ENCODE data around the gene ALKBH5. TPM values are rescaled to one million over a fixed set of nuclear protein-coding genes. Genes with fewer than 3 reads are reported as not detected.

ALKBH5 gene
- total RNA-seq, 2 experiments from 2014 or later = 111 to 126 TPM

- no peaks in the 10 kb centered on the region for H3K9me3 Mint-ChIP-seq (ENCODE audit: low read depth)
- ATAC-seq (peak; percentile 24), DNase-seq (no peak)
- no peak overlapping the region for H3K4me3 Mint-ChIP-seq
- no peaks in the 10 kb centered on the region for H3K27me3 Mint-ChIP-seq
- H3K27ac Mint-ChIP-seq = no peak overlapping the region
- H3K4me1 Mint-ChIP-seq = peaks cover 2% of the 10 kb centered on the region
- no peaks in the 10 kb centered on the region for H3K36me3 Mint-ChIP-seq
- CTCF ChIA-PET = no interaction called here
Observed at GRCh38 chr17:18235743-18236256, 52.2 kb downstream of the ALKBH5 start.

- no peaks in the 10 kb centered on the region for H3K9me3 Mint-ChIP-seq (ENCODE audit: low read depth)
- no peak overlapping the region for H3K4me3 Mint-ChIP-seq
- no peaks in the 10 kb centered on the region for H3K27me3 Mint-ChIP-seq
- H3K27ac Mint-ChIP-seq = no peak overlapping the region
- DNase-seq (no peak), ATAC-seq (no peak)
- peaks cover 2% of the 10 kb centered on the region for H3K4me1 Mint-ChIP-seq
- CTCF ChIA-PET = no interaction called here
- no peaks in the 10 kb centered on the region for H3K36me3 Mint-ChIP-seq
Observed at GRCh38 chr17:18236494-18236893, 52.9 kb downstream of the ALKBH5 start.

- no peak overlapping the region for H3K4me3 Mint-ChIP-seq
- no peak for ATAC-seq
- no peaks in the 10 kb centered on the region for H3K27me3 Mint-ChIP-seq
Observed at GRCh38 chr17:18237461-18237860, 53.8 kb downstream of the ALKBH5 start.

GRCh38 chr17:18238299-18238698 is 54.7 kb downstream of the ALKBH5 start:
- Mint-ChIP-seq H3K36me3 (no peaks in the 10 kb centered on the region), H3K4me3 (no peak overlapping the region), H3K27ac (no peak overlapping the region), H3K4me1 (peaks cover 2% of the 10 kb centered on the region), H3K27me3 (no peaks in the 10 kb centered on the region), H3K9me3 (ENCODE audit: low read depth) (no peaks in the 10 kb centered on the region)
- DNase-seq = no peak
- no peak for ATAC-seq
- CTCF ChIA-PET = no interaction called here

More at GRCh38 chr17:18237461-18237860, 53.8 kb downstream of the ALKBH5 start:
- Mint-ChIP-seq H3K36me3 (no peaks in the 10 kb centered on the region), H3K27ac (no peak overlapping the region), H3K4me1 (peaks cover 2% of the 10 kb centered on the region), H3K9me3 (ENCODE audit: low read depth) (no peaks in the 10 kb centered on the region)
- no peak for DNase-seq
- CTCF ChIA-PET = no interaction called here

- Mint-ChIP-seq H3K36me3 (peaks cover 3% of the 10 kb centered on the region), H3K4me3 (no peak overlapping the region), H3K27ac (no peak overlapping the region), H3K4me1 (no peaks in the 10 kb centered on the region), H3K27me3 (no peaks in the 10 kb centered on the region), H3K9me3 (ENCODE audit: low read depth) (no peaks in the 10 kb centered on the region)
- CTCF ChIA-PET = no interaction called here
- ATAC-seq (no peak), DNase-seq (no peak)
Observed at GRCh38 chr17:18240449-18240848, 56.8 kb downstream of the ALKBH5 start.

- Mint-ChIP-seq H3K4me3 (no peak overlapping the region), H3K27me3 (no peaks in the 10 kb centered on the region), H3K4me1 (no peaks in the 10 kb centered on the region), H3K9me3 (ENCODE audit: low read depth) (no peaks in the 10 kb centered on the region), H3K27ac (no peak overlapping the region), H3K36me3 (peaks cover 7% of the 10 kb centered on the region)
- no peak for ATAC-seq
- CTCF ChIA-PET = interaction anchor here (1.1 kb wide), 1 partner anchor 24 kb away, joined by 4 read pairs; no protein-coding TSS in a partner anchor
- no peak for DNase-seq
Observed at GRCh38 chr17:18241229-18241871, 57.7 kb downstream of the ALKBH5 start.

GRCh38 chr17:18245038-18245776 is 61.6 kb downstream of the ALKBH5 start:
- Mint-ChIP-seq H3K36me3 (peaks cover 18% of the 10 kb centered on the region), H3K27me3 (no peaks in the 10 kb centered on the region), H3K4me1 (peaks cover 2% of the 10 kb centered on the region), H3K27ac (no peak overlapping the region), H3K4me3 (no peak overlapping the region), H3K9me3 (ENCODE audit: low read depth) (no peaks in the 10 kb centered on the region)
- no peak for DNase-seq
- no peak for ATAC-seq
- CTCF ChIA-PET = interaction anchor here (0.9 kb wide), 1 partner anchor 24 kb away, joined by 3 read pairs; no protein-coding TSS in a partner anchor

GRCh38 chr17:18246109-18246725 is 62.6 kb downstream of the ALKBH5 start:
- CTCF ChIA-PET = interaction anchor here (0.6 kb wide), 1 partner anchor 19 kb away, joined by 3 read pairs; no protein-coding TSS in a partner anchor
- H3K9me3 Mint-ChIP-seq (ENCODE audit: low read depth) = no peaks in the 10 kb centered on the region
- H3K4me1 Mint-ChIP-seq = peaks cover 2% of the 10 kb centered on the region
- H3K36me3 Mint-ChIP-seq = peaks cover 18% of the 10 kb centered on the region
- H3K27ac Mint-ChIP-seq = no peak overlapping the region
- no peak overlapping the region for H3K4me3 Mint-ChIP-seq
- no peaks in the 10 kb centered on the region for H3K27me3 Mint-ChIP-seq
- DNase-seq (no peak), ATAC-seq (no peak)

- CTCF ChIA-PET = interaction anchor here (0.6 to 2.2 kb wide), 7 partner anchors 14 to 85 kb away, joined by 3 to 8 read pairs (median 3); partner anchors contain the start of gene LLGL1
- peak; percentile 43 for ATAC-seq
- H3K4me3 Mint-ChIP-seq = no peak overlapping the region
- H3K9me3 Mint-ChIP-seq (ENCODE audit: low read depth) = no peaks in the 10 kb centered on the region
- H3K36me3 Mint-ChIP-seq = peaks cover 24% of the 10 kb centered on the region
- peak; percentile 61 for DNase-seq
- H3K27me3 Mint-ChIP-seq = no peaks in the 10 kb centered on the region
- no peak overlapping the region for H3K27ac Mint-ChIP-seq
- peaks cover 2% of the 10 kb centered on the region for H3K4me1 Mint-ChIP-seq
Observed at GRCh38 chr17:18246880-18247612, 63.4 kb downstream of the ALKBH5 start.

- DNase-seq (no peak), ATAC-seq (no peak)
- no peaks in the 10 kb centered on the region for H3K27me3 Mint-ChIP-seq
- CTCF ChIA-PET = interaction anchor here (0.8 to 2.2 kb wide), 6 partner anchors 15 to 85 kb away, joined by 3 to 8 read pairs (median 3); partner anchors contain the start of gene LLGL1
- H3K36me3 Mint-ChIP-seq = peaks cover 27% of the 10 kb centered on the region
- peaks cover 2% of the 10 kb centered on the region for H3K4me1 Mint-ChIP-seq
- no peak overlapping the region for H3K27ac Mint-ChIP-seq
- H3K9me3 Mint-ChIP-seq (ENCODE audit: low read depth) = no peaks in the 10 kb centered on the region
- no peak overlapping the region for H3K4me3 Mint-ChIP-seq
Observed at GRCh38 chr17:18247613-18248001, 64.0 kb downstream of the ALKBH5 start.

GRCh38 chr17:18248300-18248731 is 64.7 kb downstream of the ALKBH5 start:
- DNase-seq = peak; percentile 81
- H3K9me3 Mint-ChIP-seq (ENCODE audit: low read depth) = no peaks in the 10 kb centered on the region
- CTCF ChIA-PET = interaction anchor here (0.9 to 2.2 kb wide), 6 partner anchors 9 to 84 kb away, joined by 3 to 9 read pairs (median 5); partner anchors contain the start of gene MIEF2
- H3K4me1 Mint-ChIP-seq = peaks cover 2% of the 10 kb centered on the region
- H3K36me3 Mint-ChIP-seq = peaks cover 33% of the 10 kb centered on the region
- no peak overlapping the region for H3K4me3 Mint-ChIP-seq
- H3K27ac Mint-ChIP-seq = no peak overlapping the region
- peak; percentile 83 for ATAC-seq
- no peaks in the 10 kb centered on the region for H3K27me3 Mint-ChIP-seq

GRCh38 chr17:18248811-18249210 is 65.2 kb downstream of the ALKBH5 start:
- ATAC-seq (no peak), DNase-seq (no peak)
- Mint-ChIP-seq H3K4me3 (no peak overlapping the region), H3K36me3 (peaks cover 36% of the 10 kb centered on the region), H3K9me3 (ENCODE audit: low read depth) (no peaks in the 10 kb centered on the region), H3K4me1 (peaks cover 2% of the 10 kb centered on the region), H3K27ac (no peak overlapping the region), H3K27me3 (no peaks in the 10 kb centered on the region)
- CTCF ChIA-PET = interaction anchor here (0.9 to 2.2 kb wide), 5 partner anchors 8 to 84 kb away, joined by 4 to 9 read pairs (median 5); partner anchors contain the start of gene MIEF2

- ATAC-seq (no peak), DNase-seq (no peak)
- no peak overlapping the region for H3K4me3 Mint-ChIP-seq
- no peaks in the 10 kb centered on the region for H3K9me3 Mint-ChIP-seq (ENCODE audit: low read depth)
- CTCF ChIA-PET = no interaction called here
- peaks cover 38% of the 10 kb centered on the region for H3K36me3 Mint-ChIP-seq
- peaks cover 2% of the 10 kb centered on the region for H3K4me1 Mint-ChIP-seq
- H3K27me3 Mint-ChIP-seq = no peaks in the 10 kb centered on the region
- no peak overlapping the region for H3K27ac Mint-ChIP-seq
Observed at GRCh38 chr17:18250259-18250658, 66.6 kb downstream of the ALKBH5 start.
